BJ (cell line): ENCODE data around the gene TNFRSF4. TPM values are rescaled to one million over a fixed set of nuclear protein-coding genes. Genes with fewer than 3 reads are reported as not detected.

Experiments used
- polyA plus RNA-seq: library from polyadenylated mRNA; depleted of rRNA; stranded (reverse); fragments of >200 nt; gene quantifications from 2 replicates; pipeline ENCODE4 v1.2.3, GENCODE V29; 2011; rRNA removed
- small RNA-seq: library from RNA; depleted of rRNA; stranded (forward); fragments of <200 nt; gene quantifications from one replicate; pipeline ENCODE3, GENCODE V24; 2012; ENCODE audit warnings: low replicate concordance, low read depth; ENCODE audit not compliant: insufficient read length

The TNFRSF4 gene
- polyA plus RNA-seq, 1 experiment: not detected

Small RNA genes lying within 50 kb of the gene (small RNA-seq; reads per million reads assigned to genes)
- 1.5 reads per million for gene MIR200A
- gene MIR200B: 1.1 reads per million
- 1.1 reads per million for gene MIR429

Other genes starting within 250 kb of the TNFRSF4 start
- gene PLEKHN1, start 247.7 kb downstream of the TNFRSF4 start, polyA plus RNA-seq: 0.48 and 0.88 TPM in 2 replicates
- not detected in 2 replicates for gene PERM1, start 232.1 kb downstream of the TNFRSF4 start, polyA plus RNA-seq
- 5.6 and 10.8 TPM in 2 replicates for gene HES4, start 214.1 kb downstream of the TNFRSF4 start, polyA plus RNA-seq
- 73.0 and 86.8 TPM in 2 replicates for gene ISG15, start 200.7 kb downstream of the TNFRSF4 start, polyA plus RNA-seq
- gene AGRN, start 194.0 kb downstream of the TNFRSF4 start, polyA plus RNA-seq: 32.7 and 41.2 TPM in 2 replicates
- not detected in 2 replicates for gene RNF223, start 139.8 kb downstream of the TNFRSF4 start, polyA plus RNA-seq
- 4.3 and 8.9 TPM in 2 replicates for gene C1orf159, start 98.1 kb downstream of the TNFRSF4 start, polyA plus RNA-seq
- gene TTLL10, start 40.3 kb downstream of the TNFRSF4 start, polyA plus RNA-seq: not detected in 2 replicates
- gene TNFRSF18, start 7.6 kb downstream of the TNFRSF4 start, polyA plus RNA-seq: 0.40 TPM in 1 of 2 replicates, not detected in the other
- 119 and 188 TPM in 2 replicates for gene SDF4, start 17.8 kb upstream of the TNFRSF4 start, polyA plus RNA-seq
- gene B3GALT6, start 18.1 kb upstream of the TNFRSF4 start, polyA plus RNA-seq: 16.9 and 20.9 TPM in 2 replicates
- 0.42 and 0.43 TPM in 2 replicates for gene C1QTNF12, start 32.6 kb upstream of the TNFRSF4 start, polyA plus RNA-seq
- gene UBE2J2, start 59.7 kb upstream of the TNFRSF4 start, polyA plus RNA-seq: 20.5 and 25.7 TPM in 2 replicates
- 1.1 and 1.9 TPM in 2 replicates for gene SCNN1D, start 66.3 kb upstream of the TNFRSF4 start, polyA plus RNA-seq
- 19.5 and 33.9 TPM in 2 replicates for gene ACAP3, start 93.8 kb upstream of the TNFRSF4 start, polyA plus RNA-seq
- 11.9 and 18.2 TPM in 2 replicates for gene PUSL1, start 94.4 kb upstream of the TNFRSF4 start, polyA plus RNA-seq
- gene INTS11, start 110.5 kb upstream of the TNFRSF4 start, polyA plus RNA-seq: 52.0 and 95.8 TPM in 2 replicates
- gene CPTP, start 110.6 kb upstream of the TNFRSF4 start, polyA plus RNA-seq: 11.1 and 14.2 TPM in 2 replicates
- 0.06 and 0.11 TPM in 2 replicates for gene TAS1R3, start 117.1 kb upstream of the TNFRSF4 start, polyA plus RNA-seq
- 16.2 and 23.6 TPM in 2 replicates for gene DVL1, start 135.3 kb upstream of the TNFRSF4 start, polyA plus RNA-seq
- gene MXRA8, start 144.4 kb upstream of the TNFRSF4 start, polyA plus RNA-seq: 427 and 702 TPM in 2 replicates
- 73.2 and 97.8 TPM in 2 replicates for gene AURKAIP1, start 161.1 kb upstream of the TNFRSF4 start, polyA plus RNA-seq
- gene CCNL2, start 185.2 kb upstream of the TNFRSF4 start, polyA plus RNA-seq: 142 and 175 TPM in 2 replicates
- 84.8 and 121 TPM in 2 replicates for gene MRPL20, start 193.1 kb upstream of the TNFRSF4 start, polyA plus RNA-seq
- gene ANKRD65, start 207.1 kb upstream of the TNFRSF4 start, polyA plus RNA-seq: 0.31 and 0.43 TPM in 2 replicates
- gene VWA1, start 221.5 kb upstream of the TNFRSF4 start, polyA plus RNA-seq: 1.7 and 2.0 TPM in 2 replicates
- gene ATAD3C, start 235.5 kb upstream of the TNFRSF4 start, polyA plus RNA-seq: 0.06 and 0.20 TPM in 2 replicates